GM12892 (cell line): ENCODE data around the gene FAIM2. TPM values are rescaled to one million over a fixed set of nuclear protein-coding genes. Genes with fewer than 3 reads are reported as not detected.

ENCODE experiments used
- DNase-seq: peaks from one replicate; pipeline ENCODE4 v3.0.0; 2011; ENCODE audit not compliant: insufficient read length
- FAIRE-seq: peaks from 2 replicates; lab custom pipeline; 2011; peaks lifted over from hg19 to GRCh38; lab: Jason Lieb, UNC
- POLR2A ChIP-seq: IDR thresholded peaks from 2 replicates; pipeline ENCODE4 v1.6.1; 2011; ENCODE audit warnings: low read depth, low read length, control low read depth
- POLR2AphosphoS5 ChIP-seq: IDR thresholded peaks from 2 replicates; pipeline ENCODE4 v1.6.1; 2011; ENCODE audit warnings: low read depth, low read length, control low read depth
- TAF1 ChIP-seq: IDR thresholded peaks from 2 replicates; pipeline ENCODE4 v1.6.1; 2011; ENCODE audit warnings: low read depth, mild to moderate bottlenecking, control low read depth, low read length, borderline replicate concordance
- polyA plus RNA-seq: library from polyadenylated mRNA; unstranded; fragments of >200 nt; gene quantifications from one replicate; pipeline ENCODE4 v1.2.1, GENCODE V29; 2012; ENCODE audit warnings: missing spikeins, inconsistent platforms; ENCODE audit not compliant: missing spikeins

FAIM2 gene
- not detected for polyA plus RNA-seq

- DNase-seq (no peak), FAIRE-seq (no peak)
- TF ChIP-seq POLR2A (no peak), POLR2AphosphoS5 (no peak), TAF1 (no peak)
Measured at GRCh38 chr12:49903700-49904423, at the start of gene FAIM2. Gene FAIM2 (minus strand): TSS chr12:49903900. CDS start chr12:49903792, 108 bp downstream.

GRCh38 chr12:49953151-49953550, 49.5 kb upstream of the FAIM2 start:
- FAIRE-seq: no peak
- DNase-seq: no peak
- TF ChIP-seq TAF1 (no peak), POLR2AphosphoS5 (no peak), POLR2A (no peak)

DNA sequence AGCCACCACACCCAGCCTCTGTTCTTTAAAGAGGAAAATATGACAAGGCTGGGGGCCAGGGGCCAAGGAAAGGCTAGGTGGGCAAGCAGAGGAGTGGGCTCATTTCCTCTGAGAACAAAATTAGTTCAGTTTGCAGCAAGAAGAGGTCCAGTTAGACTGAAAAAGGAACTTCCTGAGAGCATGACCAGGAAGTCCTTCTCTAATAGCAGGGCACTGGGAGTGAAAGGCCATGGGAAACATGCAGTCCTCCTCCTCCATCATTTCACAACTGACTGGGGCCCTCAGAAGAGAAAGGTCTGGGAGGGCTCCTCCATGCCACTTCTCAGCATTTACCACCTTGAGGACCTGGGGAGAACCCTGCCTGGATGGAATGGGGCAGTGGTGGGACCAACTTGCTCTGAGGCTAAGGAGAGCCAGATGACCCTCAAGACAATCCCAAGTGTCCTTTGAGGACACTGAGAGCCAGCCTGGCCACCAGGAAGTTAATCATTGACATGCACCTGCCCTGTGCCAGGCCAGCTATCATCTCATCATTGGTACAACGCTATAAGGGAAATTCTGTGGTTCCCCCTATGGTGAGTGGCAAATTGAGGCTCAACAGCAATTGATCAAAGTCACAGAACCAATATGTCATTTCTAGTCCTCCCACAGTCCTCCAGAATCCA, 48.8 kb upstream of the FAIM2 start:
- FAIRE-seq (no peak), DNase-seq (no peak)
- TF ChIP-seq TAF1 (no peak), POLR2A (no peak), POLR2AphosphoS5 (no peak)

GRCh38 chr12:49951411-49952240, 47.9 kb upstream of the FAIM2 start:
- no peak for FAIRE-seq

DNA sequence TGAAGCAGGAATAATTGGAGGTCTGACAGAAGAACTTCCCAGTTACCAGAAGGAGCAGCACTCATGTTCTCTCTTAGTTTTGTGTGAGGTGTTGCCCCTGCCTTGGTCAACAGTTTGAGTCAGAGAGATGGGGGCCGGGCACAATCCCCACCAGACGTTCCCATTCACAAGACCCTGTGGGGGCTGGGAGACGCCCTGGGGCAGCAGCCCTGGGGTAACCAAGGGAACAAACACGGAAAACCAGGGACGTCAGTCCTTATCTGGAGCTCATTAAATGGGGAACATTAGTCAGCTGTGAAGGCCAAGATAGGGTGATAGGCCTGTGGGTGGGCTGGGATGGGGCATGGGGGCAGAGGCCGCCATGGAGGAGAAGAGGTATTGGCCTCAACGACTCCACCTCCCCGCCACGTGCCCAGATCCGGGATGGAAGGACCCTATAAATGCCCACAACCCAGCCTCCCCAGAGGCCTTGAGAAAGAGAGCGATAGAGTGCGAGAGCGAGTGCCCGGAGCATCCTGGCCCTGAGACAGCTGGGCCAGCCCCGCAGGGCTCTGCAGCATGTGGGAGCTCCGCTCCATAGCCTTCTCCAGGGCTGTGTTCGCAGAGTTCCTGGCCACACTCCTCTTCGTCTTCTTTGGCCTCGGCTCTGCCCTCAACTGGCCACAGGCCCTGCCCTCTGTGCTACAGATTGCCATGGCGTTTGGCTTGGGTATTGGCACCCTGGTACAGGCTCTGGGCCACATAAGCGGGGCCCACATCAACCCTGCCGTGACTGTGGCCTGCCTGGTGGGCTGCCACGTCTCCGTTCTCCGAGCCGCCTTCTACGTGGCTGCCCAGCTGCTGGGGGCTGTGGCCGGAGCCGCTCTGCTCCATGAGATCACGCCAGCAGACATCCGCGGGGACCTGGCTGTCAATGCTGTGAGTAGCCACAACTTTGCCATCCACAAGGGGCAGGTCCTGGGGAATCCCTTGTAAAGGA, 46.9 kb upstream of the FAIM2 start, which contains the start of gene AQP2:
AQP2 (plus strand) TSS at position 465 of the 979 bp plus-strand sequence; CDS start at position 559, 94 bp downstream.
- no peak for FAIRE-seq
- TF ChIP-seq POLR2AphosphoS5 (no peak), POLR2A (no peak), TAF1 (no peak)
- DNase-seq: no peak

More at GRCh38 chr12:49951411-49952240, 47.9 kb upstream of the FAIM2 start:
- no peak for TF ChIP-seq POLR2AphosphoS5
- DNase-seq: no peak

- FAIRE-seq (no peak), DNase-seq (no peak)
- TF ChIP-seq POLR2A (no peak), POLR2AphosphoS5 (no peak), TAF1 (no peak)
Measured at GRCh38 chr12:49949866-49950265, 46.2 kb upstream of the FAIM2 start.

- DNase-seq (no peak), FAIRE-seq (no peak)
- no peak for TF ChIP-seq TAF1
- TF ChIP-seq POLR2AphosphoS5: no peak
- no peak for TF ChIP-seq POLR2A
Measured at GRCh38 chr12:49948866-49949845, 45.5 kb upstream of the FAIM2 start.

- no peak for FAIRE-seq
- TF ChIP-seq POLR2AphosphoS5 (no peak), TAF1 (no peak), POLR2A (no peak)
Measured at GRCh38 chr12:49947593-49948226, 44.0 kb upstream of the FAIM2 start.

DNA sequence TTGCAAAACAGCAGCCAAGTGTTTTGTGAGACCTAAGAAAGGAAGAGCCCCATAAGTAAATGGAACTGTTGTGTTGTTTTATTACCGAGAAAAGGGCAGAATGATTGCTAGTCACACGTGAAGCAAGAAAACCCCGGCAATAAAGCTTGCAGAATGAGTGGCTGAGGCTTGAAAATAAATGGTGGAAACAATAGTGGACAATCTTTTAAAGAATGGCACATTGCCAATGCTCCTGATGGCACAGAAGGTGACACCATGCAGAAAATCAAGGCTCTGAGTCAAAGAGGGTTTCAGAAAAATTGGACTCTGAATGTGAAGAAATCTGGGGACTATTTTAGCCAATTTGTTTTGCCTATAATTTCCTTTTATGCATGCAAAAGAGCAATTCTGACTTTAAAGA, 42.8 kb upstream of the FAIM2 start:
- no peak for DNase-seq
- TF ChIP-seq POLR2AphosphoS5: no peak
- no peak for TF ChIP-seq TAF1
- TF ChIP-seq POLR2A: no peak
- no peak for FAIRE-seq

More at GRCh38 chr12:49947593-49948226, 44.0 kb upstream of the FAIM2 start:
- no peak for DNase-seq
